ENCODE measurements around the gene CGAS. TPM values are rescaled to one million over a fixed set of nuclear protein-coding genes. Genes with fewer than 3 reads are reported as not detected.
"Not testable (repeated sequence)": the region's sequence is repeated elsewhere in the genome, so short reads cannot be mapped to it uniquely, and the experiment has no call there.

CGAS gene
- total RNA-seq = 4.5 TPM

DNA sequence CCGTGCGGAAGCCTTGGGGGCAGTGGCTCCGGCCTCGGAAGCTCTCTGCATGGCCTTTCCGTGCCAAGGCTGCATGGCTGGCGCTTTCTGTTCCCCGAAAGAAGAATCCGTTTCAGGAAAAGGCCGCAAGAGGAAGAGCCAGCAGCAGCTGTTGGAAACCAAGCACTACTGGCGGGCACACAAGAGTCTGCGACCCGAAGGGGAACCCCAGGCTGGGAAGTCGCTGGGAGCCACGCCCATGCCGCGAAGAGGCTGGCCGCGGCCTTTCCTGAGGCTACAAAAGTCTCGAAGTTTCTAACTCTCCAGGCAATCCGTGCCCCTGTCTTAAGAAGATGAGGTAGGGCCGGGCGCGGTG lies at the start of gene CGAS:
TSS of gene CGAS (minus strand) at position 191 of the 355 bp plus-strand sequence. CDS start at position 75, 116 bp downstream.
- DNase-seq (ENCODE audit: low spot score) = peak; percentile 69

DNA sequence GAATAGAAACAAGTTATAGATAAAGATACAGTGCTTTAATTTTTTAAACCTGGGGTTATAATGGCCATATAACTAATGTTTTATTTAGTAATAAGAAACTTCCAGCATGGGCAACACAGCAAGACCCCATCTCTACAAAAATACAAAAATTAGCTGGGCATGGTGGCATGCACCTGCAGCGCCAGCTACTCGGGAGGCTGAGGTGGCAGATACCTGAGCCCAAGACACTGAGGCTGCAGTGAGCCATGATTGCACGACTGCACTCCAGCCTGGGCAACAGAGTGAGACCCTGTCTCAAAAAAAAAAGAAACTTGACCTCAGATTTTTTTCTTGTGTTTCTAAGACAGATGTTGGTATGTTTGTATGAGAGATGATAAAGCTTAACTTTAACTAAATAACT lies 45.8 kb upstream of the CGAS start:
- no peak for DNase-seq (ENCODE audit: low spot score)

DNA sequence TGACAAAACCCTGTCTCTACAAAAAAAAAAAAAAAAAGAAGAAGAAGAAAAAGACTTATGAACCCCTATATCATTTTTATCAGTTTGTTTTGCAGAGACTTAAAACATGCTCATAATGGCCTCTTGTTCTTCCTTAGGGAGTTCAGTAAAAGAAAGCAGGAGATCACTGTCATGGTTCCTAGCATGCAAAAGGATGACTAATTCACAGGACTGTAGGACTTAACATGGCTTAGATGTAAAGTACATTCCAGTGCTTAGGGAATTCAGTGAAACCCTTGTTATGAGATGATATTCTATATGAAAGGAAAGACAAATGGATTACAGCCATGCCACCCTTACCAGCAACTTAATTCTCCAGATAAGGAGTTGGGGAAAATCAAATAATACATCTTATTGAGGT lies 39.3 kb upstream of the CGAS start:
- DNase-seq (ENCODE audit: low spot score) = no peak

DNA sequence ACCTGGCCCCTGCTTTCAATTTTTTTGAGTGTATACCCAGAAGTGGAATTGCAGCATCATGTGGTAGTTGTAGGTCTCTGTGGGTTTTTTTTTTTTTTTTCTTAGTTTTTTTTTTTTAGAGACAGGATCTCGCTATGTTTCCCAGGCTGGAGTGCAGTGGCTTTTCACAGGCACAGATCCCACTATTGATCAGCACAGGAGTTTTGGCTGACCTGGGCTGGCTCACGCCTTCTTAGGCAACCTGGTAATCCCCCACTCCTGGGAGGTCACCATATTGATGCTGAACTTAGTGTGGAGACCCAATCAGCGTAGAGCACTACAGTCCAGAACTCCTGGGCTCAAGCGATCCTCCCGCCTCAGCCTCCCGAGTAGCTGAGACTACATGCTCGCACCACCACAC lies 35.4 kb upstream of the CGAS start:
- DNase-seq (ENCODE audit: low spot score) = no peak

DNA sequence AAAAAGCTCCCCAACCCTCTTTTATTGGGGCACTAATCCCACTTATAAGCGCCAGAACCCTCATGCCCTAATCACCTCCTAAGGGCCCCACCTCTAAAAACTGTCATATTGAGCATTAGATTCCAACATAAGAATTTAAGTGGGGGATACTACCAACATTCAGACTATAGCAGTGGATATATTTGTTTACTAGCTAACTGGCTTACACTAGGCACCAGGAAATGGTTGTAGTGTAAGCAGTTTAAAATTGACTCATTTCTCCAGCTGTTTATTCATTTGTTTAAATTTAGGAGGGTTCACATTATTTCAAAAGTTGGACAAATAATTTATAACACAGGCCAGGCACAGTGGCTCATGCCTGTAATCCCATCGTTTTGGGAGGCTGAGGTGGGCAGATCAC lies 32.3 kb upstream of the CGAS start:
- DNase-seq (ENCODE audit: low spot score) = no peak

DNA sequence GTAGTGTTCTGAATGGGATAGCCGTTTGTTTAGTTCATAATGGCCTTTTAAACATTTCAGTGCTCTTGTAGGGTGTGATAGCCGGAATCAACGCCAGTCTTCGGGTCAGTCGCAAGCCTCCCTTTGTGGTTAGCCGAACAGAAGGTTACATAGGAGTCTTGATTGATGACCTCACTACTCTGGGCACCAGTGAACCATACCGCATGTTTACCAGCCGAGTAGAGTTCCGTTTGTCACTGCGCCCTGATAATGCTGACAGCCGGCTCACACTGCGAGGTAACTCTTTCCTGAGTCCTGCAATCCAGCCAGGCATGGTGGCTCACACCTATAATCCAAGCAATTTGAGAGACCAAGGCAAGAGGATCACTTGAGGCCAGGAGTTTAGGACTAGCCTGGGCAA lies 29.9 kb upstream of the CGAS start:
- no peak for DNase-seq (ENCODE audit: low spot score)

DNA sequence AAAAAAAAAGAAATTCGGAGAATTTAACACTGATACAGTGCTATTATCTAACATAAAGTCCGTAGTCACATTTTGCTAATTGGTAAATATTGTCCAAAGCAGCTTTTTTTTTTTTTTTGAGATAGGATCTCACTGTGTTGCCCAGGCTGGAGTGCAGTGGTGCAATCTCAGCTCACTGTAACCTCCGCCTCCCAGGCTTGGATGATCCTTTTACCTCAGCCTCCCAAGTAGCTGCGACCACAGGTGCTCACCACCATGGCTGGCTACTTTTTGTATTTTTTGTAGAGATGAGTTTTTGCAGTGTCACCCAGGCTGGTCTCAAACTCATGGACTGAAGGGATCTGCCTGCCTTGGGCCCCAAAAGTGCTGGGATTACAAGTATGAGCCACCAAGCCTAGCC lies 25.3 kb upstream of the CGAS start:
- no peak for DNase-seq (ENCODE audit: low spot score)

DNA sequence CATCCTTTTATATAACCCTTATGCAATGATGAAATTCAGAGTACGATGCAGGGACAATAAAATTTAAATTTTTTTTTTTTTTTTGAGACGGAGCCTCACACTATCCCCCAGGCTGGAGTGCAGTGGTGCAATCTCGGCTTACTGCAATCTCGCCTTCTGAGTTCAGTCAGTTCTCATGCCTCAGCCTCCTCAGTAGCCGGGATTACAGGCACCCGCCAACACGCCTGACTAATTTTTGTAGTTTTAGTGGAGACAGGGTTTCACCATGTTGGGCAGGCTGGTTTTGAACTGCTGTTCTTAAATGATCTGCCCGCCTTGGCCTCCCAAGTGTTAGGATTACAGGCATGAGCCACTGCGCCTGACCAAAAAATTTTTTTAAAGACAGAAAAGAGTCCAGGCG lies 24.6 kb upstream of the CGAS start:
- no peak for DNase-seq (ENCODE audit: low spot score)

DNA sequence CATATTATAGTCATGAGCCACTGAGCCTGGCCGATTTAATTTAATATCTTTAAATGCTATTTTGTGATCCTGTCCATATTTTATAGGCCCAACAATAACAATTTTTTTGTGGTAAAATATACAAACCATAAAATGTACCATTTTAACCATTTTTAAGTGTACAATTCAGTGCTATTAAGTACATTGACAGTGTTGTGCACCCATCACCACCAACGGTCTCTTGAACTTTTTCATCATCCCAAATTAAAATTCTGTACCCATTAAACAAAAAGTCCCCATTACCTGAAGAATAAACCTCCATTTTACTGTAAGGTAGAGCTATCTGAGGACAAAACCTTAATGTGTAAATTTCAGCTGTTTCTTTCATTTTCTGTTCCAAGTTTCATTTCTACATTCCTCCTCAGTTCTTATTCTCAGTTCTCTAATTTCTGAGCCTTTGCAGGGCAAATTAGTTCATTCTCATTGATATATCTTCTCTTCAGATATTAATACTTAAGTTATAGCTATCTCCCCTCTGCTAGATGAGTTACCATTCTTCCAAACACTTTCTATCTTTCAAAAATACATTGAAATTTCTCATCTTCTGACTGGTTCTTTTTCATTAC lies 19.7 kb upstream of the CGAS start:
- no peak for DNase-seq (ENCODE audit: low spot score)

DNA sequence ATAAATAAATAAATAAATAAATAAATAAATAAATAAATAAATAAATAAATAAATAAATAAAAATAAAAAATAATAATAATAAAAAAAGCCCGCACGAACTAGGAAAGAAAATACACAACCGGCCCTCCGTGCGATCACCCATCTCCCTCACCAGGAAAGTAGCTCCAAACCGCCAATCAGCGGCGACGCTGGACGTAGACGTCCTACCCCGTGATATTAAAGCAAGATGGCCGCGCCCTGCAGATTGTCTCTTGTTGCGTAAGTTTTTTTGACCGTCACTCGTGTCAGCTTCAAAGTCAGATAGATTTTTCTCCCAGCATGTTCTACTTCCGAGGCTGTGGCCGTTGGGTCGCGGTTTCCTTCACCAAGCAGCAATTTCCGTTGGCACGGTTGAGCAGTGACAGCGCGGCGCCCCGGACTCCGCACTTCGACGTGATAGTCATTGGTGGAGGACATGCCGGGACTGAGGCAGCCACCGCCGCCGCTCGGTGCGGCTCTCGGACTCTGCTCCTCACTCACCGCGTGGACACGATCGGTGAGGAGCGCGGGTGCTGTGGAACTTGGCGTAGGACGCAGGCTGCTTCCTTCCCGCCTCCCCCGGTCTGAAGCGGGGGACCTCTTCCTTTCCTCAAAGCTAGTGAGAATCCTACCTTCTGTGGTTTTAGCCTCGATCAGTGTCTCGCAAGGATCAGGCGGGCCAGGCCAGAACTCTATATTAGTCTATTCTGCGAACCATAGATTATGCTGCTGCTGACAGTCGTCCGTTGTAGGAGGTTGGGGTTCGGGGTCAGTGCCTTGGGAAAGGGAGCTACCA lies 9.6 kb upstream of the CGAS start, which contains the start of gene MTO1:
TSS of gene MTO1 (plus strand) at position 201 of the 814 bp plus-strand sequence. CDS start at position 319, 118 bp downstream.
- DNase-seq (ENCODE audit: low spot score) = peak; percentile 92

DNA sequence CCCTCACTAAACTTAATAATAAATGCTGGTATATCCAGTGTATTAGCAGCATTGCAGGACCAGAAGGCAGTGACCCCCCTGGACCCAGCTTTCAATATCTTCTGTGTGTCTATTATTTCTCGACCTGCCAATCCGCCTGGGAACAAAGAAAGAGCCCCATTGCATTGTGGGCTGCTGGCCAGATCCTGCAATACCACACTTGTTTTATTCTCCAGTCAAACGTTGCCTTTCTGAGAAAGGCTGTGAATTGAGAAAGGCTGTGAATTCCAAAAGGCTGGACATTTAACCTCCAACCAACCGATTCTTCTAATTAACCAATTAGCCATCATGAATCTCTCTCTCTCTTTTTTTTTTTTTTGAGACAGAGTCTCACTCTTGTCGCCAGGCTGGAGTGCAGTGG lies 8.0 kb upstream of the CGAS start:
- DNase-seq (ENCODE audit: low spot score) = no peak

DNA sequence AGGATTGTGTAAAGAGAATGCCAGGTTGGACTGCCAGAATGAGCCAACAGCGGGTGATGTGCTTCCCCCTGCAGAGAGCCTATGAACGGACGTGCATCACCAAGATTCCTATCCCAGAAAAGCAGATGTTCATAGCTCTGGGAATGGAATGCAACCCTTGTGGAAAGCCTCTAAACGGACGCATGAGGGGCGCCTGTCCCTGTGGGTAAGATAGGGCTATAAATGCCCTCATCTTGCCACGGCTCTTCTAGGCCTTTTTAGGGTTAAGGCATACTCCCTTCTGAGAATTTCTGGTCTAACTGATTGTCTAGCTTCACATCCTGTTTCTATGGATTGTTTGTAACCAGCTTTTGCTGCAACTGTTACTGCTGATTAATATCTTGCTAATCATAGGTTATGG lies 7.4 kb upstream of the CGAS start:
- not testable (repeated sequence) for DNase-seq (ENCODE audit: low spot score)

DNA sequence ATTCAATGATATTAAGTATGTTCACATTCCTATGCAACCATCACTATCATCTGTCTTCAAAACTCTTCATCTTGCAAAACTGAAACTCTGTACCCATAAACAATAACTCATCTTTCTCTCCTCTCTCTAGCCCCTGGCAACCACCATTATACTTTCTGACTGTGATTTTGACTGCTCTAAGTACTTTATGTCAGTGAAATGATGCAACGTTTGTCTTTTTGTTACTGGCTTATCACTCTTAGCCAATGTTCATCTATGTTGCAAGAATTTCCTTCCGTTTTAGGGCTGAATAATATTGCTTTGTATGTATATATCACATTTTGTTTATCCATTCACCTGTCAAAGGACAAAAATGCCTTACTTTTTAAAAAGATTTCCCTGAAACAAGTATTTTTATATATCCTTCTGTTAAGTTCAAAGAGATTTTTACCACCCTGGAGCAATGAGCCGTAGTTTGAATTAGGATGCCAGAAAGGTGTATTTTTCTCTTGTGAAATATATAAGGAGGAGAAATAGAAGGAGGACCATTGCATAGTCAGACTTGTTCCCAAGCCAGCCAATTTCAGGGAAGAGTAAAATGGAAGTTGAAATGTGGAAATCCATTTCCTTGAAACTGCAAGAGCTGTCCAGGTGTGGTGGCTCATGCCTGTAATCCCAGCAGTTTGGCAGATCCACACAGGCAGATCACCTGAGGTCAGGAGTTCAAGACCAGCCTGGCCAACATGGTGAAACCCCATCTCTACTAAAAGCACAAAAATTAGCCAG lies 4.0 kb upstream of the CGAS start:
- DNase-seq (ENCODE audit: low spot score) = no peak

DNA sequence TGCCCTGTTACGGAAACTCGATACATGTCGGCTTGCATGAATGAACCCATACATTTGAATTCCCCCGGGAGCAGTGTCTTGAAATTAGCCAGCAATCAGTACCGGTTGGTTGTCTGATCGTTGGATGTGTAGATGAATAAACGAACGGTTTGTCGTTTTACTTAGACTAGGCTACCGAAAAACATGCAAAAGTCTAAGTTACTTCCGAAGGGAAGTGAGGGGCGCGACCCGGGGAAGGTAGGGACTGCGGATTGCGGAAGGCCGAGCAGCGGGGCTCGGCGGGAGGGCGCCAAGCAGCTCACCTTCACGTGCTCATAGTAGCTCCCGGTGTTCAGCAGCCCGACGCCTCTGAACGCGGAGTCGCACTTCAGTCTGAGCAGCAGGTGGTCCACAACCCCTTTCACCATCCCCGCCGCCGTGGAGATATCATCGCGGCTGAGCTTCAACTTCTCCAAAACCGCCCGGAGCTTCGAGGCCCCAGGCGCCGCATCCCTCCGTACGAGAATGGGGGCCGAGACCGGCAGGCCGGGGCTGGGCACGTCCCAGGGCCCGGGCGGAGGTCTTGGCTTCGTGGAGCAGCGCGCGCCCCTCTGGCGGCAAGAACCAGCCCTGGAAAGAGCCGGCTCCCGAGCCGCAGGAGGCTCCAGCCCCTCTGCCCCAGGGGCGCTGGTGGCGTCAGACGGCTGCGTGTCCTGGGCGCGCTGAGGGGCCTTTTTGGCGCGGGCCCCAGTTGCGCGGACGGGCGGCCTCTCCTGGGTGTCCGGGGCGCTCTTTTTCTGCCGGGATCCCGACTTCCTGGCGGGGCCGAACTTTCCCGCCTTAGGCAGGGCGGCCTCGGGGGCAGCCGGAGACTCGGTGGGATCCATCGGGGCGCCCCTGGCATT lies 632 bp downstream of the CGAS start:
- peak; percentile 22 for DNase-seq (ENCODE audit: low spot score)

DNA sequence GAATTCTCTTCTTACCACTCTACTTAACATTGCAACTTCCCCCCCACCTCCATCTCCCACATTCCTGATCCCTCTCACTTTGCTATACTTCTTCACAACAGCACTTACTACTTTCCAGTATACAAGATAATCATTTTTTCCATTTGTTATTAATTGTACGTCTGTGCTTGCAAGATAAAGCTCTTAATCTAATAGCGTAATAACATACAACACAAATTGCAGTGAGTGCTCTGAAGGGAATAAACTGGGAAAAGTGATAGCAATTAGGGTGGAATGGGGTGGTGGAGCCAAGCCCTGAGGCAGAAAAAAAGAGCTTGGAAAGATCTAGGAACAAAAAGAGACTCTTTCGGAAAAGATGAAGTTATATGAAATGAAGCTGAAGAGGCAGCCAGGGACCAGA lies 8.5 kb downstream of the CGAS start:
- DNase-seq (ENCODE audit: low spot score) = no peak

DNA sequence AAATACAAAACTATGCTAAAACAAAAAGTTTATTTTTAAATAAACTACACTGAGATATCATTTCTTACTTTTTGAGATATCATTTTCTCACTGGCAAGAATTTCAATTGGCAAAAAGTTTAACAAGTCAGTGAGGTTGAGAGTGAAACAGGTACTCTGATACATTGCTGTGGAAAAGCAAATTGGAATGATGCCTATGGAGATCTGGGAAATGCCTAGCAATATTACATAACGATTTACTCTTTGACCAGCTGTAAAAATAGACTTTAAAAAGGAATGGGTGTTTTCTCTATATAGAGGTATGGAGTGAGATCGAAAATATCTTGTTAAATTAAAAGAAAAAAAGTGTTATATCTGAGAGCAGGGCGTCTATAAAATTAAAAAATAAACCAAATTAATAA lies 16.9 kb downstream of the CGAS start:
- no peak for DNase-seq (ENCODE audit: low spot score)

DNA sequence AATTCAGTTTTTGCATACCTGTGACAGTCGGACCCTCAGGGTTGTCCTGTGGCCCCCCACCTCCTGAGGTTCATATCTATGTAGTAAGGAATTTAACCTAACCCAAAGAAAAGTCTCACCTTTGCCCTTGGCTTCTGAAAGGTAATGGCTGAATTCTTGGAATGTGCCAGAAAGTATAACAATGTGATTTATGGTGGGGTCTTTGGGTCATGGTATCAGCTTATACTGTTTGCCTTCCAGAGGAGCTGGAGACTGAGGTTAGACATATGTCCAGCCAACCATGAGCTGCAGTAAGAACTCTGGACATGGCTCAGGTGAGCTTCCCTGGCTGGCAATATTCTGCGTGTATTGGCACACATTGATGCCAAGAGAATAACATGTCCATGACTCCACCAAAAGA lies 30.6 kb downstream of the CGAS start:
- DNase-seq (ENCODE audit: low spot score) = no peak

DNA sequence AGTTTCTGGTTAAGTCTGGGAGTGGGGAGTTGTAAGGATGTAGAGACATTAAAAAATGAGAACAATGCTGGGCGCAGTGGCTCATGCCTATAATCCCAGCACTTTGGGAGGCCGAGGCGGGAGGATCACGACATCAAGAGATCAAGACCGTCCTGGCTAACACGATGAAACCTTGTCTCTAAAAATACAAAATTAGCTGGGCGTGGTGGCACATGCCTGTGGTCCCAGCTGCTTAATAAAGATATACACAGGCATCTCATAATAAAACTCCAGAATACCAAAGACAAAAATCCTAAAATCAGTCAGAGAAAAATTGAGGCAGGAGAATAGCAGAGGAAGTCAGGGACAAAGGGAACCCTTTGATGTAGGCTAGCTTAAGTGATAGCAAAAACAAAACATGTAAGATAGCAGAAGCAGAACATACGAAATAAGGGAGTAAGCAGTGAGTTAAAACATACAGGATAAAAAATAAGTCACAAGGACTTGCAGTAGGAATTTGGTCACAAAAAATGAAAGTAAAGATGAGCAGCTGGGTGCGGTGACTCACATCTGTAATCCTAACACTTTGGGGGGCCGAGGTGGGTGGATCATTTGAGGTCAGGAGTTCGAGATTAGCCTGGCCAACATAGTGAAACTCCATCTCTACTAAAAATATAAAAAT lies 33.9 kb downstream of the CGAS start:
- no peak for DNase-seq (ENCODE audit: low spot score)

DNA sequence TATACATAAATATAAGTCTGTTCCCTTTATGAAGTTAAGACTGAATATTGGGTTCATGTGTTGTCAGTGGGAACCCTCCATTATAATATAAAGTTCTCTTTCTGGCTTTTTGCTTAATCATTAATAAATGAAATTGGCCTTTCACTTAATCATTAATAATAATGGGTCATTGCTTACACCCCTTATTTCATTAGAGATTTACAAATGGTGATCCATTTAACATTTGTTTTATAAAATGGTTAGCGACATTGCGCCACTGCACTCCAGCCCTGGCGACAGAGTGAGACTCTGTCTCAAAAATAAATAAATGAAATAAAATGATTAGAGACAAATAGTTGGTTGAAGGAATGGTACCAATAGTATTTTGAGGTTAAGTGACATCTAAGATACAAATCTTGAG lies 39.0 kb downstream of the CGAS start:
- DNase-seq (ENCODE audit: low spot score) = no peak

DNA sequence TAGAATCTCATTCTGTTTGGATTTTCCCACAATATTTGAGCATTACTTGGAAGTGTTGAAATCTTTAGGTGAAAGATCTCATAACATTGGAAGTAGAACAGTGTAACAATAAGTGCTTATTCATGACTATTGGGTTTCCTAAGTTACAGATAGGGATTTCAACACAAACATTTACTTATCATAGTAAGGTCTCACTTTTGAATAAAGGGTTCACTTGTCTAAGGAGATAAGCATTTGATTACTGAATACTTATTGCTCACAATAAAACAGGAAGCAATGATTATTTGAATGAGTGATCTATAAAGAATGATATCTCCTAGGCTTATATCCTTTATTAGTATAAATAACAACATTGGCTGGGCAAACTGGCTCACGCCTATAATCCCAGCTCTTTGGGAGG lies 42.7 kb downstream of the CGAS start:
- no peak for DNase-seq (ENCODE audit: low spot score)

DNA sequence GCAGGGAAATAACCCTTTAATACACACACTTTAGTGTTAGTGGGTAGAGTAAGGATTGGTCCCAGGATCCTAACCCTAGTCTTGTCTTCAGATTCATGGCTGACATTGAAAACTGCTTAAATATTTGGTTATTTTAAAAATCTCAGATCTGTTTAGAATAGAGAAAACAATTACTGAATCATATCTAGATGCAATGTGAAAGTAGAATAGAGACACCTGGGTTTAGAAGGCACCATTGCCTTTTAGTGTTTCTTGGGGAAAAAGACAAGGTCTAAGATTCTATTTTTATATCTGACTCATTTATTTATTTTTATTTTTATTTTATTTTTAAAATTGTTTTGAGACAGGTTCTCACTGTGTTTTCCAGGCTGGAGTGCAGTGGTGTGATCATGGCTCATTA lies 51.4 kb downstream of the CGAS start:
- DNase-seq (ENCODE audit: low spot score) = no peak
